ENCODE measurements around the gene ATP6V1F.
"Not testable (repeated sequence)": the region's sequence is repeated elsewhere in the genome, so short reads cannot be mapped to it uniquely, and the experiment has no call there.

ATP6V1F gene

GRCh38 chr7:128909625-128910568, 47.2 kb downstream of the ATP6V1F start:
- peak overlapping the region; percentile 4 for H3K4me3 ChIP-seq (ENCODE audit: low read depth, low read length)

GRCh38 chr7:128910569-128910945, 47.9 kb downstream of the ATP6V1F start, which contains the start of gene KCP:
Gene KCP (minus strand): TSS chr7:128910709. CDS start chr7:128910676, 33 bp downstream.
- no peak for DNase-seq (ENCODE audit: low read depth)
- peak within 1 kb of the TSS; percentile 4 for H3K4me3 ChIP-seq (ENCODE audit: low read depth, low read length)

More at GRCh38 chr7:128909625-128910568, 47.2 kb downstream of the ATP6V1F start:
- DNase-seq (ENCODE audit: low read depth) = no peak

GRCh38 chr7:128911423-128912031, 48.9 kb downstream of the ATP6V1F start:
- DNase-seq (ENCODE audit: low read depth) = no peak
- no peak overlapping the region for H3K4me3 ChIP-seq (ENCODE audit: low read depth, low read length)

GRCh38 chr7:128912281-128912680, 49.6 kb downstream of the ATP6V1F start:
- no peak for DNase-seq (ENCODE audit: low read depth)

GRCh38 chr7:128912709-128913495, 50.2 kb downstream of the ATP6V1F start:
- not testable (repeated sequence) for DNase-seq (ENCODE audit: low read depth); H3K4me3 ChIP-seq (ENCODE audit: low read depth, low read length)

More at GRCh38 chr7:128912281-128912680, 49.6 kb downstream of the ATP6V1F start:
- H3K4me3 ChIP-seq (ENCODE audit: low read depth, low read length) = no peak overlapping the region

- H3K4me3 ChIP-seq (ENCODE audit: low read depth, low read length) = no peak overlapping the region
- no peak for DNase-seq (ENCODE audit: low read depth)
Measured at GRCh38 chr7:128913870-128914565, 51.4 kb downstream of the ATP6V1F start.

- no peak for DNase-seq (ENCODE audit: low read depth)
- no peak overlapping the region for H3K4me3 ChIP-seq (ENCODE audit: low read depth, low read length)
Measured at GRCh38 chr7:128914566-128915151, 52.0 kb downstream of the ATP6V1F start.

- no peak overlapping the region for H3K4me3 ChIP-seq (ENCODE audit: low read depth, low read length)
- no peak for DNase-seq (ENCODE audit: low read depth)
Measured at GRCh38 chr7:128915271-128915819, 52.7 kb downstream of the ATP6V1F start.
